ENCODE measurements around the gene UNK.

Gene UNK

GRCh38 chr17:75784473-75785015 lies at the start of gene UNK:
Gene UNK (plus strand): TSS chr17:75784806. CDS start chr17:75784881, 75 bp downstream.
- peak; percentile 98 for DNase-seq

- no peak for DNase-seq
Measured at GRCh38 chr17:75736173-75736835, 48.3 kb upstream of the UNK start.

GRCh38 chr17:75737133-75737962 lies 47.3 kb upstream of the UNK start:
- no peak for DNase-seq

GRCh38 chr17:75738218-75738802 lies 46.3 kb upstream of the UNK start:
- DNase-seq: no peak

- DNase-seq: no peak
Measured at GRCh38 chr17:75739174-75739573, 45.4 kb upstream of the UNK start.

GRCh38 chr17:75739801-75740200 lies 44.8 kb upstream of the UNK start:
- no peak for DNase-seq

- no peak for DNase-seq
Measured at GRCh38 chr17:75740215-75740614, 44.4 kb upstream of the UNK start.

- DNase-seq: no peak
Measured at GRCh38 chr17:75740631-75741077, 44.0 kb upstream of the UNK start.

- no peak for DNase-seq
Measured at GRCh38 chr17:75742337-75742736, 42.3 kb upstream of the UNK start.

GRCh38 chr17:75743625-75744206 lies 40.9 kb upstream of the UNK start:
- no peak for DNase-seq

- no peak for DNase-seq
Measured at GRCh38 chr17:75748706-75749105, 35.9 kb upstream of the UNK start.

GRCh38 chr17:75749545-75750389 lies 34.8 kb upstream of the UNK start:
- no peak for DNase-seq

GRCh38 chr17:75750661-75751423 lies 33.8 kb upstream of the UNK start:
- no peak for DNase-seq

- DNase-seq: no peak
Measured at GRCh38 chr17:75751676-75752404, 32.8 kb upstream of the UNK start.

- DNase-seq: no peak
Measured at GRCh38 chr17:75752405-75752709, 32.2 kb upstream of the UNK start.

- DNase-seq: no peak
Measured at GRCh38 chr17:75752802-75753513, 31.6 kb upstream of the UNK start.

- DNase-seq: no peak
Measured at GRCh38 chr17:75753514-75754377, 30.9 kb upstream of the UNK start.

- no peak for DNase-seq
Measured at GRCh38 chr17:75754378-75755204, 30.0 kb upstream of the UNK start.

Measured in DMS 273 treated with DMSO at 0.1 percent for 48 hours (cell line).